Measurements from ENCODE around the gene OR7C1.

- TF ChIP-seq CTCF (IDR thresholded peaks at IDR 0.05) (no peak), POLR2A (IDR thresholded peaks at IDR 0.05) (no peak)
Measured at GRCh38 chr19:14758816-14759215, 76.2 kb downstream of the OR7C1 start.

Data from ovary (tissue), 3 donors.